Colonic mucosa (tissue), 4 donors: ENCODE data around the gene PLOD1. TPM values are rescaled to one million over a fixed set of nuclear protein-coding genes. Genes with fewer than 3 reads are reported as not detected.

Experiments
- DNase-seq: peaks from one replicate; pipeline ENCODE4 v3.0.0-alpha.2; 2020
- H3K27ac ChIP-seq: fragments of 200-600 bp; one replicate; pipeline ENCODE4 v1.8.0; 2021
- H3K27me3 ChIP-seq: fragments of 200-600 bp; one replicate; pipeline ENCODE4 v1.8.0; 2021
- H3K36me3 ChIP-seq: fragments of 200-600 bp; one replicate; pipeline ENCODE4 v1.8.0; 2021
- H3K4me1 ChIP-seq: fragments of 200-600 bp; one replicate; pipeline ENCODE4 v1.8.0; 2021; ENCODE audit warnings: mild to moderate bottlenecking
- H3K4me3 ChIP-seq: fragments of 200-600 bp; one replicate; pipeline ENCODE4 v1.8.0; 2021
- H3K9ac ChIP-seq, 2 donors: one replicate each; pipeline ENCODE4 v1.7.0; 2013; ENCODE audit warnings: control low read depth in 2 of 2, low read depth in 2 of 2, low read length in 2 of 2
- H3K9me3 ChIP-seq: fragments of 200-600 bp; one replicate; pipeline ENCODE4 v1.8.0; 2021
- CTCF ChIP-seq: fragments of 200-600 bp; IDR thresholded peaks from one replicate; pipeline ENCODE4 v1.8.0; 2022; ENCODE audit warnings: antibody characterized with exemption, mild to moderate bottlenecking
- intact Hi-C: fragments of 100-400 bp; cut with DNase I; formaldehyde crosslinking; loops from one replicate; pipeline ENCODE4 v1.14.1; 2022
- total RNA-seq, 2 donors: library from RNA; stranded (reverse); fragmentation: NEBNext Ultra II Directional in 1 of 2; extraction: Animal tissue kit (Norgen Biotek cat#: 25700) in 1 of 2; gene quantifications; one replicate each; pipeline ENCODE4 v1.2.1, GENCODE V29; 2021
- donor health status: healthy.
- donor health status: DM: no; HTN: no; CAD: no.
- donor health status: DM: no; HTN: no; CAD: no.

PLOD1 gene
- total RNA-seq, 2 donors from 2014 or later = 72.5 to 83.9 TPM

- Histone ChIP-seq H3K4me3 (no peak overlapping the region), H3K9ac (no peak overlapping the region), H3K9me3 (no peaks in the 10 kb centered on the region), H3K27ac (no peak overlapping the region), H3K4me1 (peaks cover 13% of the 10 kb centered on the region), H3K36me3 (peaks cover 7% of the 10 kb centered on the region), H3K27me3 (no peaks in the 10 kb centered on the region)
- intact Hi-C loops = loop anchor here (5.0 kb wide), 1 partner anchor 71 kb away; no protein-coding TSS in a partner anchor
- DNase-seq = no peak
- no peak for TF ChIP-seq CTCF
These were observed 43.8 kb downstream of the PLOD1 start for GRCh38 chr1:11978301-11978700.

GRCh38 chr1:11979028-11979850 lies 44.7 kb downstream of the PLOD1 start:
- Histone ChIP-seq H3K4me3 (peak overlapping the region; percentile 87), H3K36me3 (peaks cover 6% of the 10 kb centered on the region), H3K27ac (peak overlapping the region; percentile 85), H3K27me3 (no peaks in the 10 kb centered on the region), H3K4me1 (peaks cover 15% of the 10 kb centered on the region), H3K9me3 (no peaks in the 10 kb centered on the region), H3K9ac (peak overlapping the region; percentile 20 to 35)
- no peak for DNase-seq
- intact Hi-C loops = loop anchor here (5.0 kb wide), 1 partner anchor 72 kb away; no protein-coding TSS in a partner anchor
- TF ChIP-seq CTCF = no peak

GRCh38 chr1:11979851-11980675 lies 45.5 kb downstream of the PLOD1 start, which contains the start of gene MFN2:
TSS of gene MFN2 (plus strand) at chr1:11980444. CDS start at chr1:11989169, 8,725 bp downstream.
- peak within 1 kb of the TSS; percentile 93 for H3K9ac ChIP-seq
- no peaks in the 10 kb centered on the region for H3K36me3 ChIP-seq
- peaks cover 21% of the 10 kb centered on the region for H3K4me1 ChIP-seq
- intact Hi-C loops = loop anchor here (5.0 kb wide), 1 partner anchor 73 kb away; no protein-coding TSS in a partner anchor
- no peaks in the 10 kb centered on the region for H3K27me3 ChIP-seq
- no peaks in the 10 kb centered on the region for H3K9me3 ChIP-seq
- H3K4me3 ChIP-seq = peak within 1 kb of the TSS; percentile 87
- peak; percentile 97 for DNase-seq
- peak within 1 kb of the TSS; percentile 85 for H3K27ac ChIP-seq
- no peak for TF ChIP-seq CTCF

- DNase-seq = no peak
- intact Hi-C loops = no loop called here
- Histone ChIP-seq H3K27ac (peak overlapping the region; percentile 85), H3K4me3 (peak overlapping the region; percentile 87), H3K36me3 (no peaks in the 10 kb centered on the region), H3K27me3 (no peaks in the 10 kb centered on the region), H3K4me1 (peaks cover 21% of the 10 kb centered on the region), H3K9ac (peak overlapping the region; percentile 93), H3K9me3 (no peaks in the 10 kb centered on the region)
- TF ChIP-seq CTCF = no peak
These were observed 46.1 kb downstream of the PLOD1 start for GRCh38 chr1:11980676-11980972.

- H3K4me3 ChIP-seq = peak overlapping the region; percentile 87
- TF ChIP-seq CTCF = no peak
- H3K36me3 ChIP-seq = no peaks in the 10 kb centered on the region
- no peaks in the 10 kb centered on the region for H3K9me3 ChIP-seq
- H3K27me3 ChIP-seq = no peaks in the 10 kb centered on the region
- peaks cover 21% of the 10 kb centered on the region for H3K4me1 ChIP-seq
- intact Hi-C loops = no loop called here
- DNase-seq = no peak
- no peak overlapping the region for H3K27ac ChIP-seq
- H3K9ac ChIP-seq = peak overlapping the region in 1 of 2 donors; percentile 93
These were observed 47.0 kb downstream of the PLOD1 start for GRCh38 chr1:11981378-11982009.
